Measurements from ENCODE around the gene CELSR1. TPM values are rescaled to one million over a fixed set of nuclear protein-coding genes. Genes with fewer than 3 reads are reported as not detected.
A peak's percentile ranks its signal among the peaks of the same experiment; 100 is the strongest.

The CELSR1 gene
- total RNA-seq, 1 experiment from 2014 or later, result 37.6 TPM

- no peaks in the 10 kb centered on the region for H3K9me3 ChIP-seq (ENCODE audit: insufficient read depth, low read depth)
- no TSS peak for BruUV-seq (replicated peaks)
- TF ChIP-seq EZH2 (IDR thresholded peaks at IDR 0.05; ENCODE audit: low read depth) (no peak), CTCF (conservative IDR thresholded peaks at IDR 0.05) (no peak)
- no peak for DNase-seq
- peak overlapping the region; percentile 57 for H3K27ac ChIP-seq
- peak overlapping the region; percentile 79 for H3K4me2 ChIP-seq
- intact Hi-C loops (cut with micrococcal nuclease; ENCODE audit: unreplicated experiment), result no loop called here
- H3K36me3 ChIP-seq (ENCODE audit: low read depth), result no peaks in the 10 kb centered on the region
- ChIA-PET CTCF (interaction anchor here (0.9 kb wide), 1 partner anchor 18 kb away, joined by 3 read pairs; no protein-coding TSS in a partner anchor), POLR2A (ENCODE audit: unreplicated experiment) (interaction anchor here (0.7 kb wide), 1 partner anchor 107 kb away, joined by 6 read pairs; no protein-coding TSS in a partner anchor)
- H3K9me2 ChIP-seq (ENCODE audit: insufficient read depth), result no peaks in the 10 kb centered on the region
- H3K79me2 ChIP-seq (ENCODE audit: low read depth), result peaks cover 72% of the 10 kb centered on the region
- peak overlapping the region; percentile 49 for H3K4me3 ChIP-seq
- no peak overlapping the region for H2AFZ ChIP-seq
- H3K4me1 ChIP-seq (replicated peaks; ENCODE audit: insufficient read depth), result peaks cover 53% of the 10 kb centered on the region
- no peaks in the 10 kb centered on the region for H4K20me1 ChIP-seq (ENCODE audit: insufficient read depth)
- peaks cover 45% of the 10 kb centered on the region for H3F3A ChIP-seq (ENCODE audit: insufficient read depth, low read depth)
- no peaks in the 10 kb centered on the region for H3K27me3 ChIP-seq (ENCODE audit: insufficient read depth, low read depth)
Measured at GRCh38 chr22:46532416-46532815, 5.0 kb downstream of the CELSR1 start.

GRCh38 chr22:46531581-46532175, 5.7 kb downstream of the CELSR1 start:
- CTCF ChIA-PET, result interaction anchor here (0.9 kb wide), 1 partner anchor 17 kb away, joined by 3 read pairs; no protein-coding TSS in a partner anchor
- intact Hi-C loops (cut with micrococcal nuclease; ENCODE audit: unreplicated experiment), result no loop called here
- POLR2A ChIA-PET (ENCODE audit: unreplicated experiment), result no interaction called here

GRCh38 chr22:46528121-46528610, 9.3 kb downstream of the CELSR1 start:
- peak overlapping the region; percentile 5; the same call in 1 of the 2 replicates for H3K4me3 ChIP-seq
- H3F3A ChIP-seq (ENCODE audit: insufficient read depth, low read depth), result peaks cover 43% of the 10 kb centered on the region
- H2AFZ ChIP-seq, result no peak overlapping the region
- peak overlapping the region; percentile 75 for H3K4me2 ChIP-seq
- H3K79me2 ChIP-seq (ENCODE audit: low read depth), result peaks cover 79% of the 10 kb centered on the region
- no peaks in the 10 kb centered on the region for H3K9me2 ChIP-seq (ENCODE audit: insufficient read depth)
- no TSS peak for BruUV-seq (replicated peaks)
- DNase-seq, result peak; percentile 79 to 99
- TF ChIP-seq EZH2 (IDR thresholded peaks at IDR 0.05; ENCODE audit: low read depth) (no peak), CTCF (conservative IDR thresholded peaks at IDR 0.05) (no peak)
- peaks cover 58% of the 10 kb centered on the region for H3K4me1 ChIP-seq (replicated peaks; ENCODE audit: insufficient read depth)
- ChIA-PET POLR2A (ENCODE audit: unreplicated experiment) (interaction anchor here (0.5 to 1.0 kb wide), 3 partner anchors 10 to 193 kb away, joined by 4 to 17 read pairs (median 4); partner anchors contain the start of genes CELSR1 and TRMU), CTCF (no interaction called here)
- H3K9me3 ChIP-seq (ENCODE audit: insufficient read depth, low read depth), result no peaks in the 10 kb centered on the region
- no peaks in the 10 kb centered on the region for H4K20me1 ChIP-seq (ENCODE audit: insufficient read depth)
- intact Hi-C loops (cut with micrococcal nuclease; ENCODE audit: unreplicated experiment), result loop anchor here (1.0 to 2.0 kb wide), 2 partner anchors 27 to 75 kb away; no protein-coding TSS in a partner anchor
- H3K27ac ChIP-seq, result peak overlapping the region; percentile 99
- H3K27me3 ChIP-seq (ENCODE audit: insufficient read depth, low read depth), result no peaks in the 10 kb centered on the region
- no peaks in the 10 kb centered on the region for H3K36me3 ChIP-seq (ENCODE audit: low read depth)

More at GRCh38 chr22:46531581-46532175, 5.7 kb downstream of the CELSR1 start:
- Histone ChIP-seq H3K9me3 (ENCODE audit: insufficient read depth, low read depth) (no peaks in the 10 kb centered on the region), H3K4me2 (peak overlapping the region; percentile 79), H3F3A (ENCODE audit: insufficient read depth, low read depth) (peaks cover 52% of the 10 kb centered on the region), H3K36me3 (ENCODE audit: low read depth) (no peaks in the 10 kb centered on the region), H3K27me3 (ENCODE audit: insufficient read depth, low read depth) (no peaks in the 10 kb centered on the region), H4K20me1 (ENCODE audit: insufficient read depth) (no peaks in the 10 kb centered on the region), H3K9me2 (ENCODE audit: insufficient read depth) (no peaks in the 10 kb centered on the region), H3K79me2 (ENCODE audit: low read depth) (peaks cover 80% of the 10 kb centered on the region), H3K4me3 (no peak overlapping the region), H3K4me1 (replicated peaks; ENCODE audit: insufficient read depth) (peaks cover 61% of the 10 kb centered on the region), H2AFZ (no peak overlapping the region), H3K27ac (peak overlapping the region; percentile 57; the same call in 1 of the 2 replicates)
- TF ChIP-seq CTCF (conservative IDR thresholded peaks at IDR 0.05), result no peak
- TF ChIP-seq EZH2 (IDR thresholded peaks at IDR 0.05; ENCODE audit: low read depth), result no peak
- DNase-seq, result no peak
- BruUV-seq (replicated peaks), result no TSS peak
